Measurements from ENCODE around the gene RFLNA. TPM values are rescaled to one million over a fixed set of nuclear protein-coding genes. Genes with fewer than 3 reads are reported as not detected.

RFLNA gene
- total RNA-seq, 8 experiments from 2014 or later, result 3.2 to 21.2 (median 4.9) TPM

- WGBS, 10 experiments, result 27 to 90% (median 70%) methylated on average over 1 to 7 of the region's 7 CpGs
- no peak overlapping the region for H3K4me3 ChIP-seq
- H3K27ac ChIP-seq, result no peak overlapping the region
- in situ Hi-C loops (cut with MboI; ENCODE audit: low pct_unique_long_range_greater_than_20kb in 2 of 9, low sequenced_read_pairs in 9 of 9, unreplicated experiment in 9 of 9), result loop anchor here in 1 of 9 experiments (25.0 kb wide), 1 partner anchor 250 kb away; no protein-coding TSS in a partner anchor
- H3K4me1 ChIP-seq (replicated peaks in 1 of 2), result peaks cover 18 to 19% of the 10 kb centered on the region in 2 donors
- no peak for ATAC-seq (replicated peaks in 6 of 8)
Measured at GRCh38 chr12:124286971-124287370, 7.9 kb upstream of the RFLNA start.

DNA sequence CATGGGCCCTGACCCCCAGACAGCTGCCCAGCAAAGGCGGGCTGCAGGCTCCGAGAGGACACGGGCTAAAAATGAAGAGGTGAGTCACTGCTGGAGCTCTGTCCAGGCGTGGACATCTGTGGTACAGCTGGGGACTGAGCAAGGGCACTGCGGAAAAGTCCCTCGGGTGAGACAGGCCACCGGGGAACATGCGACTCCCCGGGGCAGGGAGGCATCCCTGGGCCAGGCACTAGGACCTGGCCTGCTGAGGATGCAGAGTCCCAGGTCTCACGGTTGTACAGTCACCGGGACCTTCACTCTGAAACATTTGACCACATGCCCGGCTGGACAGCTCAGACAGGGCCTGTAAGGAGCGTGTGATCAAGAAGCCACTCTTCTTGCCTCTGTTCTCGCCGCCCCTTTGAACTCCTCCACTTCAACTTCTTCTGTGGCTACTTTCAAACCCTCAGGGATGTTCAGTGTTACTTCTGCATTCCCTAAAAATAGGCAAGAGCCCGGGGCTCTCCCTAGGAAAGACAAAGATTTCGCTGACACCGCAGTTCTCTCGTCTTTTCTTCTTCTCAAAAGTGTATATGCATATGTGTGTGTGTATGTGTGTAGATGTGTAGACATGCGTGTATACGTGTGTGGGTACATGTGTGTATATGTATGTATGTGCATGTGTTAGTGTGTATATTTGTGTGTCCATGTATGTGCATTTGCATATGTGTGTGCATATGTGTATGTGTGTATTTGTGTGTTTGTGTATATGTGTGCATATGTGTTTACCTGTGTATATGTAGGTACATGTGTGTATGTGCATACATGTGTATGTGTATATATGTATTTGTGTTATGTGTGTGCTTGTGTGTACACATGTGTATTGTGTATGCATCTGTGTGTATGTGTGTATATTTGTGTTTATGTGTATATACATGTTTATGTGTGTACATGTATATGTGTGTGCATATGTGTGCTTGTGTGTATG is 5.0 kb upstream of the RFLNA start:
- 26 to 78% (median 40%) methylated on average over 1 to 10 of the region's 21 CpGs; no CpG with 5 or more reads in 5 of the 10 experiments for WGBS, 10 experiments
- ATAC-seq (replicated peaks in 6 of 8), result peak; percentile 55 to 94 (median 78)
- no peak overlapping the region for H3K4me3 ChIP-seq
- H3K27ac ChIP-seq, result no peak overlapping the region
- peaks cover 27 to 30% of the 10 kb centered on the region in 2 donors for H3K4me1 ChIP-seq (replicated peaks in 1 of 2)
- in situ Hi-C loops (cut with MboI; ENCODE audit: low pct_unique_long_range_greater_than_20kb in 2 of 9, low sequenced_read_pairs in 9 of 9, unreplicated experiment in 9 of 9), result loop anchor here in 1 of 9 experiments (25.0 kb wide), 1 partner anchor 253 kb away; no protein-coding TSS in a partner anchor

DNA sequence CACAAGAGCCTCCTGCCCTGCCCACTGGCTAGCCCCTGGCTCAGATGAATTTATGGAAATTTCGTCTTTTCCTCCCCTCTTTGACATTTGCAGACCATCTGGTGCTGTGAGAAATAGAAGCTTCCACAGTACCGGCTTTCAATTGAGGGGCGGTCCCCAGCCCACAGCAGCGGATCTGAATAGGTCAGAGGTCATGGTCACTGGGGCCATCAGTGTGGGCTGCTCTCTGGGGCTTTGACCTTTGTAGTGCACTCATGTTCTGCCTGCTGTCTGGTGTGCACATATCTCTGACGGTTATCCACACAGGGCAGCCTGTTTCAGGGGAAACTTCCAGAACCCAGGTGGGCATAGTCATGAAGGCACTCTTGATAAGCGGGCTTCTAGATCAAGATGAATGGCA is 2.5 kb upstream of the RFLNA start:
- 0 to 80% (median 27%) methylated on average over 1 to 4 of the region's 6 CpGs; no CpG with 5 or more reads in 4 of the 10 experiments for WGBS, 10 experiments
- ATAC-seq (replicated peaks in 6 of 8), result peak in 4 of 8 experiments; percentile 18 to 23 (median 21)
- in situ Hi-C loops (cut with MboI; ENCODE audit: low pct_unique_long_range_greater_than_20kb in 2 of 9, low sequenced_read_pairs in 9 of 9, unreplicated experiment in 9 of 9), result loop anchor here in 1 of 9 experiments (25.0 kb wide), 1 partner anchor 255 kb away; no protein-coding TSS in a partner anchor
- H3K4me1 ChIP-seq (replicated peaks in 1 of 2), result peaks cover 36 to 38% of the 10 kb centered on the region in 2 donors
- no peak overlapping the region for H3K4me3 ChIP-seq
- H3K27ac ChIP-seq, result peak overlapping the region in 1 of 2 donors; percentile 39

GRCh38 chr12:124293286-124294003 is 1.4 kb upstream of the RFLNA start:
- no peak for ATAC-seq (replicated peaks in 6 of 8)
- H3K4me3 ChIP-seq, result no peak overlapping the region
- H3K4me1 ChIP-seq (replicated peaks in 1 of 2), result peaks cover 36 to 38% of the 10 kb centered on the region in 2 donors
- 76 to 100% (median 90%) methylated on average over 1 to 7 of the region's 12 CpGs for WGBS, 10 experiments
- in situ Hi-C loops (cut with MboI; ENCODE audit: low pct_unique_long_range_greater_than_20kb in 2 of 9, low sequenced_read_pairs in 9 of 9, unreplicated experiment in 9 of 9), result loop anchor here in 1 of 9 experiments (25.0 kb wide), 1 partner anchor 256 kb away; no protein-coding TSS in a partner anchor
- H3K27ac ChIP-seq, result no peak overlapping the region

GRCh38 chr12:124295431-124296058 is 652 bp downstream of the RFLNA start:
- WGBS, 10 experiments, result 13% methylated on average over 5 of the region's 42 CpGs; no CpG with 5 or more reads in 9 of the 10 experiments
- in situ Hi-C loops (cut with MboI; ENCODE audit: low pct_unique_long_range_greater_than_20kb in 2 of 9, low sequenced_read_pairs in 9 of 9, unreplicated experiment in 9 of 9), result loop anchor here in 1 of 9 experiments (25.0 kb wide), 1 partner anchor 258 kb away; no protein-coding TSS in a partner anchor
- ATAC-seq (replicated peaks in 6 of 8), result peak; percentile 4 to 44 (median 34)
- no peak overlapping the region for H3K27ac ChIP-seq
- H3K4me1 ChIP-seq (replicated peaks in 1 of 2), result peaks cover 25 to 27% of the 10 kb centered on the region in 2 donors
- peak overlapping the region; percentile 16 to 31 (median 24) for H3K4me3 ChIP-seq

DNA sequence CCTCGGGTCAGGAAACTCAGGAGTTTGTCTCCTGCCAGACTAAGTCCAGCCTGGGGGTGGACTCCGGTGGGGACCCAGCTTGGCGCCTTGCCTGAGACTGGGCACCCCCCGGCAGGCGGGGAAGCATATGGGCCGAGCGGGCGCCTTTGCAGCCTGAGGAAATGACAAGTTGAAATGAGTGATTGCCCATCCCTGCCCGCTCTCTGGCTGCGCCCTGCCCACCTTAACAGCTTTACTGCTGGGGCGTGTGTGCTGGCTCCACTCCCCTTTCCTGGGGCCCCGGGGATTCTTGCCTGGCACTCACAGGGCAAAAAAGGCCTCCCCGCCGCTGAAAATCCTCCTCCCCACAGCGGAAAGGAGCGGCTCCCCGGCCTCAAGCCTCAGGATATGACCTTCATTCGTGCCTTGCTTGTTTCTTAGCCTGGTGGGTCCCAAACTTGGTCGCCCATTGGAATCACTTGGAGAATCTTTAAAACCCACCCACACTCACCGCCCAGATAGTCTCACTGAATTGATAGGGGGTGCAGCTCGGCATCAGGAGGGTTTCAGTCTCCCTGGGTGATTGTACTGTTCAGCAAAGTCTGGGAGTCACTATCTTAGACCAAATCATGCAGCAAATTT is 1.5 kb downstream of the RFLNA start:
- peak in 5 of 8 experiments; percentile 3 to 48 (median 9) for ATAC-seq (replicated peaks in 6 of 8)
- no peak overlapping the region for H3K27ac ChIP-seq
- peaks cover 23 to 25% of the 10 kb centered on the region in 2 donors for H3K4me1 ChIP-seq (replicated peaks in 1 of 2)
- in situ Hi-C loops (cut with MboI; ENCODE audit: low pct_unique_long_range_greater_than_20kb in 2 of 9, low sequenced_read_pairs in 9 of 9, unreplicated experiment in 9 of 9), result loop anchor here in 1 of 9 experiments (25.0 kb wide), 1 partner anchor 259 kb away; no protein-coding TSS in a partner anchor
- no peak overlapping the region for H3K4me3 ChIP-seq
- 40 to 73% (median 60%) methylated on average over 1 to 8 of the region's 21 CpGs; no CpG with 5 or more reads in 5 of the 10 experiments for WGBS, 10 experiments

GRCh38 chr12:124296916-124297351 is 2.0 kb downstream of the RFLNA start:
- in situ Hi-C loops (cut with MboI; ENCODE audit: low pct_unique_long_range_greater_than_20kb in 2 of 9, low sequenced_read_pairs in 9 of 9, unreplicated experiment in 9 of 9), result loop anchor here in 1 of 9 experiments (25.0 kb wide), 1 partner anchor 260 kb away; no protein-coding TSS in a partner anchor
- ATAC-seq (replicated peaks in 6 of 8), result no peak
- WGBS, 10 experiments, result 13 to 75% (median 62%) methylated on average over 1 to 7 of the region's 9 CpGs; no CpG with 5 or more reads in 3 of the 10 experiments
- Histone ChIP-seq H3K4me1 (replicated peaks in 1 of 2) (peaks cover 17 to 20% of the 10 kb centered on the region in 2 donors), H3K27ac (no peak overlapping the region), H3K4me3 (no peak overlapping the region)

GRCh38 chr12:124297389-124297788 is 2.5 kb downstream of the RFLNA start:
- WGBS, 10 experiments, result 40 to 100% (median 71%) methylated on average over 1 to 3 of the region's 4 CpGs; no CpG with 5 or more reads in 3 of the 10 experiments
- Histone ChIP-seq H3K4me3 (no peak overlapping the region), H3K4me1 (replicated peaks in 1 of 2) (peaks cover 13 to 15% of the 10 kb centered on the region in 2 donors), H3K27ac (no peak overlapping the region)
- in situ Hi-C loops (cut with MboI; ENCODE audit: low pct_unique_long_range_greater_than_20kb in 2 of 9, low sequenced_read_pairs in 9 of 9, unreplicated experiment in 9 of 9), result loop anchor here in 1 of 9 experiments (25.0 kb wide), 1 partner anchor 260 kb away; no protein-coding TSS in a partner anchor
- ATAC-seq (replicated peaks in 6 of 8), result no peak

DNA sequence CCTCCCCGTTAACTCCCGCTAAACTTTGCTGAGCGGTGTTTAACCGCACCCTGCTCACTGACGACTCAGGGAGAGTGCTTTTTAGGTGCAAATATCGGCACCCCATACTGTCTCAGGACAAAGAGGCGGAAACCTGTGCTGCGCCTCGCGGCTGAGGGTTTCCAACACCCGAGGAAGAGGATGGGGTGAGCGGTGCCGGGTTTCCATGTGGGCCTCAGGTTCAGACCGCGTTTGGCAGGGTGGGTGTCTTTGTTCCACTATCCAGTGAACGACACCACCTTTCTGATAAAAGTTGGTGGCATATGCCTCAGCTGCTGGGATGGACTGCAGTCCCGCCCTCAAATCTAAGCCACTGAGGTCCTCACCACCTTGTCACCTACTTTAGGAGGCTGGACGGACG is 3.0 kb downstream of the RFLNA start:
- H3K4me1 ChIP-seq (replicated peaks in 1 of 2), result peaks cover 10 to 12% of the 10 kb centered on the region in 2 donors
- no peak for ATAC-seq (replicated peaks in 6 of 8)
- in situ Hi-C loops (cut with MboI; ENCODE audit: low pct_unique_long_range_greater_than_20kb in 2 of 9, low sequenced_read_pairs in 9 of 9, unreplicated experiment in 9 of 9), result loop anchor here in 1 of 9 experiments (25.0 kb wide), 1 partner anchor 261 kb away; no protein-coding TSS in a partner anchor
- no peak overlapping the region for H3K4me3 ChIP-seq
- WGBS, 10 experiments, result 60 to 100% (median 75%) methylated on average over 1 to 2 of the region's 19 CpGs; no CpG with 5 or more reads in 6 of the 10 experiments
- no peak overlapping the region for H3K27ac ChIP-seq

GRCh38 chr12:124298685-124299410 is 4.0 kb downstream of the RFLNA start:
- in situ Hi-C loops (cut with MboI; ENCODE audit: low pct_unique_long_range_greater_than_20kb in 2 of 9, low sequenced_read_pairs in 9 of 9, unreplicated experiment in 9 of 9), result loop anchor here in 1 of 9 experiments (25.0 kb wide), 1 partner anchor 262 kb away; no protein-coding TSS in a partner anchor
- Histone ChIP-seq H3K4me1 (replicated peaks in 1 of 2) (peaks cover 10 to 12% of the 10 kb centered on the region in 2 donors), H3K27ac (no peak overlapping the region), H3K4me3 (no peak overlapping the region)
- no peak for ATAC-seq (replicated peaks in 6 of 8)
- 75 to 100% (median 92%) methylated on average over 1 to 5 of the region's 10 CpGs; no CpG with 5 or more reads in 4 of the 10 experiments for WGBS, 10 experiments

Measured in motor neuron (in vitro differentiated cells).